Kidney (tissue), 14 donors: ENCODE data around the gene SH3RF2. TPM values are rescaled to one million over a fixed set of nuclear protein-coding genes. Genes with fewer than 3 reads are reported as not detected.
"Not testable (repeated sequence)": the region's sequence is repeated elsewhere in the genome, so short reads cannot be mapped to it uniquely, and the experiment has no call there.

Source experiments
- DNase-seq, 5 donors: peaks; one replicate each; pipeline ENCODE4 v3.0.0-alpha.2; 2013 to 2020
- FAIRE-seq: peaks from 2 replicates; lab custom pipeline; 2012; peaks lifted over from hg19 to GRCh38; lab: Jason Lieb, UNC
- H3K27ac ChIP-seq, 2 donors: one replicate each; pipeline ENCODE4 v1.7.0; 2013; ENCODE audit warnings: low read depth in 2 of 2, low read length in 2 of 2, inconsistent platforms in 1 of 2
- H3K27me3 ChIP-seq: one replicate; pipeline ENCODE4 v1.7.1; 2013; ENCODE audit warnings: low read length, inconsistent platforms; ENCODE audit not compliant: control insufficient read depth, insufficient read depth
- H3K36me3 ChIP-seq, 3 donors: one replicate each; pipeline versions ENCODE4 v1.7.0 to v1.7.1; 2013; ENCODE audit warnings: low read length in 3 of 3, control low read depth in 1 of 3, inconsistent platforms in 1 of 3; ENCODE audit not compliant: insufficient read depth in 3 of 3, control insufficient read depth in 2 of 3
- H3K4me1 ChIP-seq, 3 donors: one replicate each; pipeline versions ENCODE4 v1.7.0 to v1.7.1; 2013; ENCODE audit warnings: low read length in 3 of 3, inconsistent platforms in 1 of 3, low read depth in 1 of 3; ENCODE audit not compliant: control insufficient read depth in 2 of 3, insufficient read depth in 2 of 3
- H3K4me3 ChIP-seq, 3 donors: one replicate each; pipeline versions ENCODE4 v1.7.0 to v1.8.1; 2013; ENCODE audit warnings: low read length in 3 of 3, control low read depth in 1 of 3, inconsistent platforms in 1 of 3
- H3K9ac ChIP-seq, 3 donors: one replicate each; pipeline versions ENCODE4 v1.7.0 to v1.7.1; 2013; ENCODE audit warnings: low read length in 3 of 3, control low read depth in 1 of 3, inconsistent platforms in 1 of 3
- H3K9me3 ChIP-seq, 3 donors: one replicate each; pipeline versions ENCODE4 v1.7.0 to v1.7.1; 2013; ENCODE audit warnings: low read length in 3 of 3, control low read depth in 1 of 3, inconsistent platforms in 1 of 3; ENCODE audit not compliant: control insufficient read depth in 2 of 3, insufficient read depth in 1 of 3
- intact Hi-C: fragments of 100-400 bp; cut with DNase I; formaldehyde crosslinking; loops from one replicate; pipeline ENCODE4 v1.11.1; 2022
- polyA plus RNA-seq: library from polyadenylated mRNA; stranded (reverse); fragments of 350-450 nt; fragmentation: Illumina TruSeq; extraction: RNeasy Lipid Tissue Mini Kit (QIAGEN cat#74804); gene quantifications from one replicate; pipeline ENCODE4 v1.2.3, GENCODE V29; 2014; ENCODE audit warnings: low read depth, low replicate concordance; ENCODE audit not compliant: insufficient read depth
- total RNA-seq: library from RNA; stranded (reverse); fragmentation: NEBNext Ultra II Directional; extraction: Animal tissue kit (Norgen Biotek cat#: 25700); gene quantifications from one replicate; pipeline ENCODE4 v1.2.1, GENCODE V29; 2021
- TF ChIP-seq, protein P1 (sequence below): IDR thresholded peaks from 3 replicates; pipeline ENCODE4 v1.5.1; 2012; ENCODE audit warnings: mild to moderate bottlenecking, moderate library complexity, borderline replicate concordance; ENCODE audit not compliant: insufficient read depth; ENCODE audit errors: extremely low read depth
- donor health status: control.
- donor health status: control.
- donor health status: control.
- donor health status: control.
- donor health status: control.
- donor health status: DM: yes; HTN: yes; CAD: no.
- donor health status: Normal renal cell carcinoma (clear cell type).

SH3RF2 gene
- total and polyA plus RNA-seq, 2 donors from 2014 or later = 1.3 to 4.9 TPM

- FAIRE-seq (no peak), DNase-seq (no peak)
- Histone ChIP-seq H3K27me3 (no peaks in the 10 kb centered on the region), H3K9me3 (no peaks in the 10 kb centered on the region), H3K9ac (no peak overlapping the region), H3K4me1 (peaks cover 0 to 7% (median 2%) of the 10 kb centered on the region in 3 donors), H3K4me3 (no peak overlapping the region), H3K36me3 (no peaks in the 10 kb centered on the region), H3K27ac (no peak overlapping the region)
- TF ChIP-seq, protein P1, sequence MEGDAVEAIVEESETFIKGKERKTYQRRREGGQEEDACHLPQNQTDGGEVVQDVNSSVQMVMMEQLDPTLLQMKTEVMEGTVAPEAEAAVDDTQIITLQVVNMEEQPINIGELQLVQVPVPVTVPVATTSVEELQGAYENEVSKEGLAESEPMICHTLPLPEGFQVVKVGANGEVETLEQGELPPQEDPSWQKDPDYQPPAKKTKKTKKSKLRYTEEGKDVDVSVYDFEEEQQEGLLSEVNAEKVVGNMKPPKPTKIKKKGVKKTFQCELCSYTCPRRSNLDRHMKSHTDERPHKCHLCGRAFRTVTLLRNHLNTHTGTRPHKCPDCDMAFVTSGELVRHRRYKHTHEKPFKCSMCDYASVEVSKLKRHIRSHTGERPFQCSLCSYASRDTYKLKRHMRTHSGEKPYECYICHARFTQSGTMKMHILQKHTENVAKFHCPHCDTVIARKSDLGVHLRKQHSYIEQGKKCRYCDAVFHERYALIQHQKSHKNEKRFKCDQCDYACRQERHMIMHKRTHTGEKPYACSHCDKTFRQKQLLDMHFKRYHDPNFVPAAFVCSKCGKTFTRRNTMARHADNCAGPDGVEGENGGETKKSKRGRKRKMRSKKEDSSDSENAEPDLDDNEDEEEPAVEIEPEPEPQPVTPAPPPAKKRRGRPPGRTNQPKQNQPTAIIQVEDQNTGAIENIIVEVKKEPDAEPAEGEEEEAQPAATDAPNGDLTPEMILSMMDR = no peak
- intact Hi-C loops = no loop called here
These were observed 70.3 kb downstream of the SH3RF2 start for GRCh38 chr5:146006470-146007190.

- FAIRE-seq (no peak), DNase-seq (peak in 1 of 5 donors; percentile 16)
- H3K4me1 ChIP-seq = peaks cover 0 to 7% (median 2%) of the 10 kb centered on the region in 3 donors
- no peak overlapping the region for H3K9ac ChIP-seq
- H3K36me3 ChIP-seq = no peaks in the 10 kb centered on the region
- H3K27ac ChIP-seq = no peak overlapping the region
- H3K4me3 ChIP-seq = no peak overlapping the region
- H3K9me3 ChIP-seq = no peaks in the 10 kb centered on the region
- H3K27me3 ChIP-seq = no peaks in the 10 kb centered on the region
- TF ChIP-seq, protein P1 = no peak
- intact Hi-C loops = no loop called here
These were observed 70.9 kb downstream of the SH3RF2 start for GRCh38 chr5:146007270-146007669.

DNA sequence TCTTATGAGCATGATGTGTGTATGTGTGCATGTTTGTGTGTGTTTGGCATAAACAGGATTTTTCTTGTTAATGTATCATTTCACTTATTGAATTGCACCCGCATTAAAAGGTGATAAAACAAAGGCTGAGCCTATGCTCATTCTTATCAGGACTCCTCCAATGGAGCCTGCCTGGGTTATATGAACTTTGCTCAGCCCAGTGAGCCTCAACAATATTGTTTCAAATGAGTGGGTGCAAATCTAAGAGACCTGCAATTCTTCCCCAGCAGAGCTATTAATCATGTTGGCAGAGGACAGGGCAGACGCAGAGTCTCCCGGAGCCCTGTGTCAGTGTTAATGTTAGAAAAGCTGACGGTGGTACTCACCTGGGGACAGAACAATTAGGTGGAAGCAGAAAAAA lies 71.6 kb downstream of the SH3RF2 start:
- no peak overlapping the region for H3K27ac ChIP-seq
- no peaks in the 10 kb centered on the region for H3K9me3 ChIP-seq
- H3K36me3 ChIP-seq = no peaks in the 10 kb centered on the region
- H3K4me3 ChIP-seq = no peak overlapping the region
- peaks cover 0 to 7% (median 2%) of the 10 kb centered on the region in 3 donors for H3K4me1 ChIP-seq
- peak in 2 of 5 donors; percentile 29 to 38 for DNase-seq
- intact Hi-C loops = no loop called here
- H3K27me3 ChIP-seq = no peaks in the 10 kb centered on the region
- no peak overlapping the region for H3K9ac ChIP-seq
- TF ChIP-seq, protein P1 = no peak
- no peak for FAIRE-seq

- FAIRE-seq (no peak), DNase-seq (no peak)
- Histone ChIP-seq H3K36me3 (no peaks in the 10 kb centered on the region), H3K27me3 (no peaks in the 10 kb centered on the region), H3K27ac (no peak overlapping the region), H3K9ac (no peak overlapping the region), H3K4me1 (peaks cover 0 to 7% (median 2%) of the 10 kb centered on the region in 3 donors), H3K4me3 (no peak overlapping the region), H3K9me3 (no peaks in the 10 kb centered on the region)
- TF ChIP-seq, protein P1 = no peak
- intact Hi-C loops = no loop called here
These were observed 72.6 kb downstream of the SH3RF2 start for GRCh38 chr5:146009020-146009419.

DNA sequence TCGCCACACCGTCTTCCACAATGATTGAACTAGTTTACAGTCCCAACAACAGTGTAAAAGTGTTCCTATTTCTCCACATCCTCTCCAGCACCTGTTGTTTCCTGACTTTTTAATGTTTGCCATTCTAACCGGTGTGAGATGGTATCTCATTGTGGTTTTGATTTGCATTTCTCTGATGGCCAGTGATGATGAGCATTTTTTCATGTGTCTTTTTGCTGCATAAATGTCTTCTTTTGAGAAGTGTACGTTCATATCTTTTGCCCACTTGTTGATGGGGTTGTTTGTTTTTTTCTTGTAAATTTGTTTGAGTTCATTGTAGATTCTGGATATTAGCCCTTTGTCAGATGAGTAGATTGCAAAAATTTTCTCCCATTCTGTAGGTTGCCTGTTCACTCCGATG lies 74.1 kb downstream of the SH3RF2 start:
- H3K27ac ChIP-seq, H3K4me1 ChIP-seq, H3K4me3 ChIP-seq, H3K27me3 ChIP-seq, intact Hi-C loops, H3K36me3 ChIP-seq, FAIRE-seq, H3K9me3 ChIP-seq, DNase-seq, H3K9ac ChIP-seq: not testable (repeated sequence)
